Immature natural killer cell (primary cell): ENCODE data around the gene CRISP2. TPM values are rescaled to one million over a fixed set of nuclear protein-coding genes. Genes with fewer than 3 reads are reported as not detected.
"Not testable (repeated sequence)": the region's sequence is repeated elsewhere in the genome, so short reads cannot be mapped to it uniquely, and the experiment has no call there.

Experiments
- DNase-seq, 3 donors: peaks; one replicate each; pipeline ENCODE4 v3.0.0; 2022; ENCODE audit warnings: mixed read lengths in 1 of 3
- H3K27ac Mint-ChIP-seq, 6 donors: one replicate each; pipeline ENCODE4 v1.8.0; 2020; ENCODE audit warnings: mixed read lengths in 6 of 6, mild to moderate bottlenecking in 5 of 6, inconsistent platforms in 4 of 6, moderate library complexity in 3 of 6
- H3K27me3 Mint-ChIP-seq, 3 donors: one replicate each; pipeline ENCODE4 v1.8.0; 2020 to 2021; ENCODE audit warnings: low read depth in 3 of 3, mild to moderate bottlenecking in 3 of 3, mixed read lengths in 3 of 3, moderate library complexity in 3 of 3, inconsistent platforms in 1 of 3
- H3K36me3 Mint-ChIP-seq, 3 donors: one replicate each; pipeline ENCODE4 v1.8.0; 2020; ENCODE audit warnings: mixed read lengths in 3 of 3, inconsistent platforms in 2 of 3, mild to moderate bottlenecking in 2 of 3
- H3K4me1 Mint-ChIP-seq, 2 donors: one replicate each; pipeline ENCODE4 v1.8.0; 2020; ENCODE audit warnings: inconsistent platforms in 2 of 2, mild to moderate bottlenecking in 2 of 2, mixed read lengths in 2 of 2, moderate library complexity in 1 of 2
- H3K4me3 Mint-ChIP-seq, 5 donors: one replicate each; pipeline ENCODE4 v1.8.0; 2020; ENCODE audit warnings: mild to moderate bottlenecking in 5 of 5, mixed read lengths in 5 of 5, inconsistent platforms in 3 of 5, moderate library complexity in 3 of 5
- H3K9me3 Mint-ChIP-seq, 6 donors: one replicate each; pipeline ENCODE4 v1.8.0; 2020; ENCODE audit warnings: mild to moderate bottlenecking in 6 of 6, mixed read lengths in 6 of 6, inconsistent platforms in 4 of 6, moderate library complexity in 3 of 6
- polyA plus RNA-seq, 3 donors: library from polyadenylated mRNA; unstranded; fragments of 300-500 nt; fragmentation: Illumina TruSeq; gene quantifications; one replicate each; pipeline ENCODE4 v1.2.3, GENCODE V29; 2021

The CRISP2 gene, protein sequence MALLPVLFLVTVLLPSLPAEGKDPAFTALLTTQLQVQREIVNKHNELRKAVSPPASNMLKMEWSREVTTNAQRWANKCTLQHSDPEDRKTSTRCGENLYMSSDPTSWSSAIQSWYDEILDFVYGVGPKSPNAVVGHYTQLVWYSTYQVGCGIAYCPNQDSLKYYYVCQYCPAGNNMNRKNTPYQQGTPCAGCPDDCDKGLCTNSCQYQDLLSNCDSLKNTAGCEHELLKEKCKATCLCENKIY
- polyA plus RNA-seq, result not detected

DNA sequence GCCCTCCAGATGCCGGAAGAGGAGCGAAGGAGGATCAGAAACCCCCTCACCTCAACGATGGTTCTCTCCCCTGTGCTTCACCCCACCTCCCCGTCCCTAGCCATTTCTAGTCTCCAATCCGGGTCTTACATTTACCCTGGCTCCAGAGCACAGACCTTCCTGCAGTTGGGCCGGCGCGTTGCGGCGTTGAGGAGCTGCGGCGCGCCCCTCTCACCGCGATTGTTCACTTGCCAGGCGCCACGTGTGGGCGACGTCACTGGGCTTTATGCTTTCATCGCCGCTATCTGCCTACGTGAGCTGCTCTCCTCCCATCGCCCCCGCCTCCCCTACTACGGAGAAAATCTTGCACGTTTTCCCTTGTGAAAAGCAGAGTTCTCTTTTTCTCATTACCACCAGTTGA is at the start of gene CRISP2:
Gene CRISP2 (minus strand): TSS at position 198 of the 400 bp plus-strand sequence. CDS start 4,347 bp downstream, outside the sequence.
- H3K4me3 Mint-ChIP-seq, result no peak within 1 kb of the TSS
- H3K9me3 Mint-ChIP-seq, result peaks cover 6 to 31% (median 14%) of the 10 kb centered on the region in 6 donors
- peaks cover 0 to 3% (median 0%) of the 10 kb centered on the region in 3 donors for H3K27me3 Mint-ChIP-seq
- H3K4me1 Mint-ChIP-seq, result no peaks in the 10 kb centered on the region
- no peak for DNase-seq
- no peaks in the 10 kb centered on the region for H3K36me3 Mint-ChIP-seq
- H3K27ac Mint-ChIP-seq, result no peak within 1 kb of the TSS

DNA sequence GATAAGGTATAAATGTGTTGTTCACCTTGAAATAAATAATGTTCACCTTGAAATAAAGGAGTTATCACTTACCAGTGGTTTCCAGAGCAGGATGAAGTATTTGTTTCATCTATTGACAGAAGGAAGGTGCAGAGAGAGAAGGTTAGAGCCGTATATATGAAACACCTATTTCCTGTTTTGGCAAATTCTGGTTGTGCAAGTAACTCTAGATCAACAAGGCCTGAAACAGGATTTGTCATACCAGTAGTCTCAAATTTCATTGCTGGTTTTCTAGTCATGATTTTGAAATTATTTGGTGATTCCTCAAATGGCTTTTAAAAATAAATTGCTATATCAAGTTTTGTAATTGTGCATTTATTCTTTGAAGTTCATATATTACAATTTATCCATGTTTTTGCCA is 30.9 kb upstream of the CRISP2 start, which contains the start of gene CRISP3:
Gene CRISP3 (minus strand): TSS at position 130 of the 400 bp plus-strand sequence. CDS start 21 bp downstream, at position 109.
- Mint-ChIP-seq H3K9me3 (peaks cover 3 to 26% (median 8%) of the 10 kb centered on the region in 6 donors), H3K4me1 (no peaks in the 10 kb centered on the region), H3K27ac (no peak within 1 kb of the TSS), H3K4me3 (no peak within 1 kb of the TSS), H3K36me3 (no peaks in the 10 kb centered on the region), H3K27me3 (peaks cover 0 to 2% (median 0%) of the 10 kb centered on the region in 3 donors)
- no peak for DNase-seq

DNA sequence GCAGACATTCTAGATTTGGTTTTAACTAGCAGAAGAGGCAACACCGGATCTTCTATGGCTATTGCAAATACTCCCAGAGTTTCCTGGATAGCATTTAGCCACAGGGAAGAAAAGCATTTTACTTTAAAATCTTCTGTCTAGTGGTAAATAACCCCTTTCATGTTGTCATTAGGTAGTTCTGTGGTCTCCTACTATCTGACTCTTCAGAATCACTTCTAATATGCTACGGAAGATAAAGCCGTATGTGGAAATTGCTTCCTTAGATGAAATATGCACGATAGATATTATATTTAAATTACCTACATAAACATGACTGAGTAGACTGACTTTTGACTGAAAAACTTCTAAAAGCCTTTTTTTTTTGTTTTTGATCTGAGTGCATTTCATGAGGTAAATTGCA is 30.1 kb upstream of the CRISP2 start:
- Mint-ChIP-seq H3K9me3 (peaks cover 0 to 28% (median 9%) of the 10 kb centered on the region in 6 donors), H3K27me3 (peaks cover 0 to 2% (median 0%) of the 10 kb centered on the region in 3 donors), H3K4me3 (no peak overlapping the region), H3K36me3 (no peaks in the 10 kb centered on the region), H3K27ac (no peak overlapping the region), H3K4me1 (no peaks in the 10 kb centered on the region)
- DNase-seq, result no peak

DNA sequence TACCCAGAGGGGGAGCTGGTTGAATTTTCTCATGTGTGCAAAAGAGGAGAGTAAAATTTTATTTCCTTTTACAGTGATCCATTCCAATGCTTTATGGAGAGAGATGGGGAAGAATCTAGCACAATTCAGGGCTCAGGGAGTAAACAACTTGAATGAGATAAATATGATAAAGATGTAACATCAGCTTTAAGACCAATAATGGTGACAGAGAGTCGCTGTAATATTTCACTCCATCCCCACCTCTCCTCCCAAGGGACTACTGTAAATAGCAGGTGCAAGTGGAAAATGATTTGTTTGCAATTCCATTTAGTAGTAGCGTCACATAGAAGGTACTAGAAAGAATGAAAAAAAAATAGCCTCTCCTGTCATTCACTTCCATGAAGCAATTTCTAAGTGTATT is 26.1 kb upstream of the CRISP2 start:
- H3K4me1 Mint-ChIP-seq, result no peaks in the 10 kb centered on the region
- peaks cover 0 to 32% (median 4%) of the 10 kb centered on the region in 6 donors for H3K9me3 Mint-ChIP-seq
- no peak overlapping the region for H3K4me3 Mint-ChIP-seq
- H3K27ac Mint-ChIP-seq, result no peak overlapping the region
- peaks cover 0 to 2% (median 0%) of the 10 kb centered on the region in 3 donors for H3K27me3 Mint-ChIP-seq
- H3K36me3 Mint-ChIP-seq, result no peaks in the 10 kb centered on the region
- DNase-seq, result no peak

DNA sequence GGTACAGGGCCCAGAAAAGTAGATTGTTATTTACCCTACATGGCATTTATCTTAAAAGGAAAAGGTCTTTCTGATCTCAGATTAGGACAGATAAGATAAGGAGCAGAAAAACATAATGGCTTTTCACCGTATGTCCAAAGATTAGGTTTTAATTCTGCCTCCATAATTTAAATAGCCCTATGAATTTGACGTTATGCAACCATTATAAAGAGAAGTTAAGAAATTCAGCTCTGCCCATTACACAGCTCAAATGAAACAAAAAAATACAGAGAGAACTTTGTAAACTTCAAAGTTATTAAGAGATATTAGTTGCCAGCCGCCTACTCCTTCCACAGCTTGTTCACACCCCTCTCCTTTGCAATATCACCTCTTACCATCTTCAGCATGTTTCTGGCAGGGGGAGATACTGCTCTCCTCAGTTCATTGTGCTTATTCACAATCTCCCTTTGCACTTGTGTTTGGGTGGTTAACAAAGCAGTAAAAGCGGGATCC is 22.7 kb upstream of the CRISP2 start:
- Mint-ChIP-seq H3K27me3 (no peaks in the 10 kb centered on the region), H3K36me3 (no peaks in the 10 kb centered on the region), H3K4me1 (no peaks in the 10 kb centered on the region), H3K4me3 (no peak overlapping the region), H3K27ac (no peak overlapping the region), H3K9me3 (peaks cover 0 to 38% (median 5%) of the 10 kb centered on the region in 6 donors)
- DNase-seq, result no peak

DNA sequence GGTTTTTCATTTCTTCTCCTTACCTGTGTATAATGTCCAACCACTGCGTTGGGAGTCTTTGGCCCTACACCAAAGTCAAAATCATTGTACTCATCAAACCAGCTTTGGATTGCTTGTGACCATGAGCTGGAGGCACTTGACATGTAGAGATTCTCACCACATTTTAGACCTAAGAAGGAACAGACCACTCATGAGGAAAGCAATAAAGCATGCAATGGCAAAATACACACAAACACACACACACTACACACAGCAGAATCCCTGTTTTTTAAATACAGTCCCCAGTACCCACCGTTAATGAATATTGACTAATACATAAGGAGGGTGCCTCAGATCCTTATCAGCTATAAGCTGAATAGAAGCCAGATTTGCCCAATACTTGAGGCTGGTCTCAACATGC is 20.3 kb upstream of the CRISP2 start:
- Mint-ChIP-seq H3K4me3 (no peak overlapping the region), H3K4me1 (no peaks in the 10 kb centered on the region), H3K9me3 (peaks cover 0 to 30% (median 6%) of the 10 kb centered on the region in 6 donors)

DNA sequence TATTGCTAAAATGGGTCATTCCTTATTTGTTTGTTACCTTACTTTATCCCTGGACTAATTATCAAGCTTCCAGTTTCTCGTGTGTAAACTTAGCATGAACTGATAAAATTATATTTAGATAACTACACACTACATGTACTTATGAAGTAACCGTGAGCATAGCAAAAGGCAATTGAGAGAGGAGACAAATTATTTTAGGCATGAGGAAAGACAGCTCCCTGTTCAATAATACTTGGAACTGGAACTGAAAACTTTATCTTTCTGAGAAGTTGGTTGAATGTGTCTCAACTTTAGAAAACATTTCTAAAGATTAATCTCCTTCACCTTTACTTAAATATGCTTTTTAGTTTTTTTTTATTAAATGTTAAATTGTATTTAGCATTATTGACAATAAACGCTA is 19.4 kb upstream of the CRISP2 start:
- no peaks in the 10 kb centered on the region for H3K27me3 Mint-ChIP-seq
- no peaks in the 10 kb centered on the region for H3K4me1 Mint-ChIP-seq
- H3K9me3 Mint-ChIP-seq, result peaks cover 0 to 28% (median 7%) of the 10 kb centered on the region in 6 donors
- no peak overlapping the region for H3K27ac Mint-ChIP-seq
- no peak for DNase-seq
- H3K4me3 Mint-ChIP-seq, result no peak overlapping the region
- no peaks in the 10 kb centered on the region for H3K36me3 Mint-ChIP-seq

More for the DNA sequence above, 20.3 kb upstream of the CRISP2 start:
- Mint-ChIP-seq H3K27ac (no peak overlapping the region), H3K27me3 (no peaks in the 10 kb centered on the region), H3K36me3 (no peaks in the 10 kb centered on the region)
- no peak for DNase-seq

DNA sequence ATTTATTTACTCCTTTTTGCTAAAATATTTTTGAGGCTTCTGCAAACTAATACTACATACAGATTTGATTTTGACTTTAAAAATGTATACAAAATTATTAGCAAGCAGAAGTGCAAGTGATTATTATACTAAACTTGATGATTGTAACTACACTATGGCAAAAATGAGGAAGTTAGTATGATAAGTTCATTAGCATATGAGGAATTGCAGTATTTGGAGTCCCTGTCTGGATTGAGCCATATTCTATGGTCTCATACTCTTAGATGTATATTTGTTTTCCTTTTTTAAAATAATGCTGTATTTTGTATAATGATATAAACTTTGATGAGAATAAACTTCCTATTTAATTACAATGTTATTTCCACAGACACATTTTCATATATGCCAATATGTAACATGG is 16.9 kb upstream of the CRISP2 start:
- peaks cover 6 to 21% (median 12%) of the 10 kb centered on the region in 6 donors for H3K9me3 Mint-ChIP-seq
- H3K4me3 Mint-ChIP-seq, result no peak overlapping the region
- H3K27me3 Mint-ChIP-seq, result no peaks in the 10 kb centered on the region

DNA sequence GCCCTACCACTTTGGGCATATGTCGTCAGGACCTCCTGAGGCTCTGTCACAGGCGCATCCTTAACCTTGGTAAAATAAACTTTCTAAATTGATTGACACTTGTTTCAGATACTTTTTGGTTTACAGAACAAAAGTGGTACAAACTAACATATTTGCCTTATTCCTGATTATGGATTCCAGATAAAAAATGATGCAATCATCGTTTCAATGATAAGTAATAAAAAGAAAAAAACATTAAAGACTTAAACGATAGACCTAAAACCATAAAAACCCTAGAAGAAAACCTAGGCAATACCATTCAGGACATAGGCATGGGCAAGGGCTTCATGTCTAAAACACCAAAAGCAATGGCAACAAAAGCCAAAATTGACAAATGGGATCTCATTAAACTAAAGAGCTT is 10.6 kb upstream of the CRISP2 start:
- not testable (repeated sequence) for H3K4me1 Mint-ChIP-seq, H3K4me3 Mint-ChIP-seq, H3K36me3 Mint-ChIP-seq, H3K27ac Mint-ChIP-seq, DNase-seq, H3K27me3 Mint-ChIP-seq
- peaks cover 10 to 40% (median 17%) of the 10 kb centered on the region in 6 donors for H3K9me3 Mint-ChIP-seq

More for the DNA sequence above, 16.9 kb upstream of the CRISP2 start:
- no peaks in the 10 kb centered on the region for H3K4me1 Mint-ChIP-seq
- no peak for DNase-seq
- H3K36me3 Mint-ChIP-seq, result no peaks in the 10 kb centered on the region
- no peak overlapping the region for H3K27ac Mint-ChIP-seq

DNA sequence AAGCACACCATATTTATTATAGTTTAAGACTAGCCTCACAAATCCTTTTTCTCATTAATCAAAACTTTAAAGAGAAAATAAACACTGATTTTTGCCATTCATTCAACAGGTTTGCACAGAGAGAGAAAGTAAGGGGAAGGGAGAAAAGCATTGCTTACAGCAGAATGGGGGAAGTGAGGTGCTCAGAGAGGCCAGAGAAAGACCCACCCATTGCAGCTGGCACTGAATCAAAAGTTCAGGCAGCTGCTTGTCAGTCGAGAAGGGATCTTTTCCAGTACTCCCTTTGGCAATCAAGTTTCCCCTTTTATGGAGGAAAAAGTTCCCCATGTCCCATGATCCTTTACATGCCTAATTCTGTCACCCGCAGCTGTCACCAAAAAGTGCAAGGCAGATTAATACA is 8.0 kb upstream of the CRISP2 start:
- Mint-ChIP-seq H3K36me3 (no peaks in the 10 kb centered on the region), H3K27me3 (no peaks in the 10 kb centered on the region), H3K4me3 (no peak overlapping the region), H3K27ac (no peak overlapping the region), H3K9me3 (peaks cover 15 to 41% (median 17%) of the 10 kb centered on the region in 6 donors), H3K4me1 (no peaks in the 10 kb centered on the region)
- no peak for DNase-seq

DNA sequence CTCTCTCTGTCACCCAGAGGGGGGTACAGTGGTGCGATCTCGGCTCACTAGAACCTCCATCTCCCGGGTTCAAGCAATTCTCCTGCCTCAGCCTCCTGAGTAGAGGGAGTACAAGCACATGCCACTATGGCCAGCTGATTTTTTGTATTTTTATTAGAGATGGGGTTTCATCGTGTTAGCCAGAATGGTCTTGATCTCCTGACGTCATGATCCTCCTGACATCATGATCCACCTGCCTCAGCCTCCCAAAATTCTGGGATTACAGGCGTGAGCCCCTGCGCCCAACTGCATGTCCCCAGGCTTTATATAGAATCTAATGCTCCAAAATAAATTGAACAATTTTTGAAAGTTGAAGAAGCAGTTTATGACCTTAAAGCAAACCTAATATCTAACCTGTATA is 7.0 kb upstream of the CRISP2 start:
- Mint-ChIP-seq H3K4me1 (no peaks in the 10 kb centered on the region), H3K4me3 (no peak overlapping the region), H3K36me3 (no peaks in the 10 kb centered on the region), H3K27ac (no peak overlapping the region), H3K27me3 (no peaks in the 10 kb centered on the region), H3K9me3 (peaks cover 12 to 40% (median 16%) of the 10 kb centered on the region in 6 donors)
- no peak for DNase-seq

DNA sequence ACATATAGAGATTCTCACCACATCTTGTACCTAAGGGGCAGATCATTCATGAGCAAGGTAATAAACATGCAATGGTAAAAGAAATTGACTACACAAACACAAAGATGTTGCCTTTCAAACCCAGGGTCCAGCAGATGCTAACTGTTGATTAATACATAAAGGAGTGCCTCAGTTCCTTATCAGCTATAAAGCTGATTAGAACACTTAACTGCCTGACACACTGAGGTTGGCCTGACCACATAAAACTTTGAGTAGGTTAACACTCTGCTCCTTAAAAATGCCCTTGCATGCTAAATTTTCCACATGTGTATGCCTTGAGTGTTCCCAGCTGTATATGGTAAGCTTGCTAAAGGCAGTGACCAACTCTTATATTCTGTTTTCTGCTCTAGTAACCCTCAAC is 14.9 kb downstream of the CRISP2 start:
- Mint-ChIP-seq H3K27ac (no peak overlapping the region), H3K36me3 (no peaks in the 10 kb centered on the region), H3K9me3 (peaks cover 3 to 12% (median 10%) of the 10 kb centered on the region in 6 donors), H3K27me3 (peaks cover 0 to 2% (median 2%) of the 10 kb centered on the region in 3 donors), H3K4me3 (no peak overlapping the region), H3K4me1 (no peaks in the 10 kb centered on the region)
- DNase-seq, result no peak

DNA sequence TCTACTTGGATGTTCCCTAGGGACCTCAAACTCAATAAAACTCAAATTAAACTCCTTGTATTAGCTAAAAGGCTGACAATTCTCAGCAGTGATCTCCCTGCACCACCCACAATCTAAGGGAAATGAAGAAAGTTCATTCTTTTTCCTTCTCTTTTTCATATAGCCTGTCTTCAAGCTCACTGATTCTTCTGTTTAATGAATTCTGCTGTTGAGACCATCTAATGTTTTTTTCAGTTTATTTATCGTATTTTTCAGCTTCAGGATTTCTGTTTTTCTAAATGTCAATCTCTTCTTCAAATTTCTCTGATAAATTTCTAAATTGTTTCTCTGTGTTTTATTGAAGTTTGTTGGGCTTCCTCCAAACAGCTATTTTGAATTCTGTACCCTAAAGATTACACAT is 19.8 kb downstream of the CRISP2 start:
- Mint-ChIP-seq H3K27me3 (peaks cover 0 to 2% (median under 1%) of the 10 kb centered on the region in 3 donors), H3K4me3 (no peak overlapping the region), H3K27ac (no peak overlapping the region), H3K36me3 (no peaks in the 10 kb centered on the region), H3K4me1 (no peaks in the 10 kb centered on the region), H3K9me3 (peaks cover 10 to 30% (median 15%) of the 10 kb centered on the region in 6 donors)
- no peak for DNase-seq

DNA sequence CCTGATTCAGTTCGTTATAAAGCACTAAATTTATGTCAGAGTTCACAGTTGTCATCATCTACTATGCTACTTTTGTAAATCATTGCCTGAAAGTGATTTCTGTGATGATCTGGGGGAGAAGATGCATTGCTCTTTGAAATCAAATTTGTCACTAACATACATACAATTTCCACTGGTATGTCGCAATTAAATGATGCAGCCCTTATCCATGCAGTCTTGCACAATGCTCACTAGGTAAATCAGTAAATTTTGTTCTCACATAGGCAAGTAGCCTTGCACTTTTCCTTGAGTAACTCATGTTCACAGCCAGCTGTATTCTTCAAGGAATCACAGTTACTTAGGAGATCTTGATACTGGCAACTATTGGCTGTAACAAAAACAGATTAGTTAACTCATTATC is 20.8 kb downstream of the CRISP2 start:
- H3K9me3 Mint-ChIP-seq, result peaks cover 10 to 30% (median 15%) of the 10 kb centered on the region in 6 donors
- no peaks in the 10 kb centered on the region for H3K4me1 Mint-ChIP-seq
- no peak for DNase-seq
- no peak overlapping the region for H3K27ac Mint-ChIP-seq
- no peaks in the 10 kb centered on the region for H3K36me3 Mint-ChIP-seq
- peaks cover 0 to 2% (median 0%) of the 10 kb centered on the region in 3 donors for H3K27me3 Mint-ChIP-seq
- no peak overlapping the region for H3K4me3 Mint-ChIP-seq
